HG02763 (cell line): ENCODE results near the gene FAM136A.
"Not testable (repeated sequence)": the region's sequence is repeated elsewhere in the genome, so short reads cannot be mapped to it uniquely, and the experiment has no call there.

Experiments used
- ATAC-seq: cut with Tn5 transposase; IDR thresholded peaks from one replicate; pipeline ENCODE4 v1.9.1; 2021; ENCODE audit warnings: mild to moderate bottlenecking, moderate library complexity; ENCODE audit not compliant: unreplicated experiment

The FAM136A gene

GRCh38 chr2:70301344-70302194 is at the start of gene FAM136A:
Gene FAM136A, minus strand, starts transcription at chr2:70302067. Its CDS starts 56 bp downstream, at chr2:70302011.
- ATAC-seq: peak; percentile 82

GRCh38 chr2:70349921-70350685 is 48.2 kb upstream of the FAM136A start:
- no peak for ATAC-seq

DNA sequence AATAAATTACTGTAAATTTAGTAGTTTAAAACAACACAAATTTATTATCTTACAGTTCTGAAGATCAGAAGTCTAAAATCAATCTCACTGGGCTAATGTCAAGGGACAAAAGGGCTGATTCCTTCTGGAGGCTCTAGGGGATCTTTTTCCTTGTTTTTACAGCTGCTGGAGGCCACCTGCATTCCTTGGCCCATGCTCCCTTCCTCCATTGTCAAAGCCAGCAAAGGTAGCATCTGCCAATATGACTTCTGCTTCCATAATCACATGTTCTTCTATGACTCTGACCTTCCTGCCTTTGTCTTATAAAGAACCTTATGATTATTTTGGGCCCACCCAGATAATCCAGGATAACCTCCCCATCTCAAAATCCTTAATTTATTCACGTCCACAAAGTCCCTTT is 46.0 kb upstream of the FAM136A start:
- no peak for ATAC-seq

DNA sequence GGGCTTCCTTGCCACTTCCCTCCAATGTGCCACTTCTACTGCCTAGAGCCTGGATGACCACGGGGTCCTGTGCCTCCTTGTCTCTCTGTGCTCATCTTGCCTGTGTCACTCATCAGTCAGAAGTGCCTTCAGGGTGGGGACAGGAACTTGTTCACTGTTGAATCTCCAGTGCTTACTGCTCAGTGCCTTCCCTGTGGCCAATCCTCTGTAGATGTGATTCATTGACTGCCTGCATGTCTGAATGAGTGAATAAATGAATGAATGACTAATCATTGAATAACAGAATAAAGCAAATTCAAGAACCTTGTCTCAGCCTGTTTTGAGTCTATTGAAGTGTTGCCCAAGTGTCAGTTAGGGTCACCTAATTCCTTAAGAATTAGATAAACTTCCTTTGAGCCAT is 42.3 kb upstream of the FAM136A start:
- ATAC-seq: no peak

DNA sequence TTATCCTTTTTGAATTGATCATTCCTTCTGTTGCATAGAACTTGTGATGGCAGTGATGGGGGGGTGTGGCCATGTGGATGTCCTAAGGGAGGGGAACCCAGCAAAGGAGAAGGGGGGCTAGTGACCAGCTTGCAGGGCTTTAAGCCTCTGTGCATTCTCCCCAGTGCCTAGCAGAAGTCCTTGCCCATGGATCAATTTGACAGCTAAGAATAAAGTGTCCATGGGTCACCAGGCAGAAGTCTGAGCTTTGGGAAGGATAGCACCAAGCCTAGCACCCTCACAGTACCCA is 39.6 kb upstream of the FAM136A start:
- no peak for ATAC-seq

DNA sequence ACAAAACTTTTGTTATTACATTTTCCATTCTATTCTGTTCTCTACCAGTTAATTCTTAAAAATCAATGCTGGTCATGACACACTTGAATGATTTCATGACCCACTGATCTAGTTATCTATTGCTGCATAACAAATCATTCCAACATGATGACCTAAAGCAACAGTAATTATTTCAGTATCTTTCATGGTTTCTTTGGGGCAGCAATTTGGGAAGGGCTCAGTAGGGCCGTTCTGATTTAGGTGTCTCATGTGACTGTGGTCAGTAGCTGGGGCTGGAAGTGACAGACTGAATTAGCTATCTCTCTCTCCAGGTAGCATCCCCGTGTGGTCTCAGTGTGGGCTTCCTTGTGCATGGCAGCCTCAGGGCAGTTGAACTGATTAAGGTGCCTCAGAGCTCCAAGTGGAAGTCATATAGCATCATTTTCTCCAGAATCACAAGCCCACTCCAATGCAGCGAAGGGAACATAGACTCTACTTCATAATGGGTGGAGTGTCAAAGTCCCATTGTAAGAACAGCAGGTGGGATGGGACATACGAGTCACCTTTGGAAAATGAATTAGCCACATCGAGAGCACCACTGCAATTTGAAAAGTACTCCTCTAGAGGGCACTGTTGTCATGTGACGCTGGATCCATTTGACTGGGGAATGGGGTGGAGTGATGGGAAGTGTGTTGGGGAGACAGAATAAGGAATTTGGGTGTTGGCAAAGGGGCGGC is 39.1 kb upstream of the FAM136A start:
- no peak for ATAC-seq

GRCh38 chr2:70340075-70340474 is 38.2 kb upstream of the FAM136A start:
- no peak for ATAC-seq

DNA sequence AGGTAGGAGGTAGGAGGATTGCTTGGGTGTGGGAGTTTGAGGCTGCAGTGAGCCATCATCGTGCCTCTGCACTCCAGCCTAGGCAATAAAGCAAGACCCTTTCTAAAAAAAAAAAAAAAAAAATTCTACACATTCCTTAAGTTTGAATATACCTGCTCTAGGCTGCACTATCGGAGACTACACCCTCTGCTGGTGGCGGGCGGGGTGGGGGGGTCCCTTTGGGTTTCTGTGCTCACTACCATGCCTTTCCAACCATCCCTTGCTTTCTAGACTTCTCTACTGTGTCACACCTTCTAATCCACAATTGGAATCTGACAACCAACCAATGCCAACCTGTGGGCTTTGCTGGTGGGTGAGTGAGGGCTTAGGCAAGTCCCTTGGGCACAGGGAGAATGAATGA is 34.7 kb upstream of the FAM136A start:
- no peak for ATAC-seq

DNA sequence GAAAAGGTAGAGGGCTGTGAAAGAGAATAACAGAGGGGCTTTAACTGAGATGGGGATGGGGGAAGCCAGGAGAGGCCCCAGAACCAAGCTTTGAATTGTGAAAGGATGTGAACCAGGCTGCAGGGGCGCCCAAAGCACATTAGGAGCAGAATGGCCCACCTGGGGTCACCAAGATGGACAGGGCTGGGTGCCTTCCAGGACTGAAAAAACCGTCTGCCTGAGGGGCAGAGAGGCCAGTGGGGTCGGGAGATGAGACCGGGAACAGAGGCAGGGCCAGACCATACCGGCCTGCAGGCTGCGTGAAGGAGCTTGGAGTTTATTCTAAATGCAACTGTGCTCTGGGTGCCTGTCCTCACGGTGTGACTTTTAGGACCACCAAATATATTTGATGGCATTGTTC is 29.1 kb upstream of the FAM136A start:
- no peak for ATAC-seq

DNA sequence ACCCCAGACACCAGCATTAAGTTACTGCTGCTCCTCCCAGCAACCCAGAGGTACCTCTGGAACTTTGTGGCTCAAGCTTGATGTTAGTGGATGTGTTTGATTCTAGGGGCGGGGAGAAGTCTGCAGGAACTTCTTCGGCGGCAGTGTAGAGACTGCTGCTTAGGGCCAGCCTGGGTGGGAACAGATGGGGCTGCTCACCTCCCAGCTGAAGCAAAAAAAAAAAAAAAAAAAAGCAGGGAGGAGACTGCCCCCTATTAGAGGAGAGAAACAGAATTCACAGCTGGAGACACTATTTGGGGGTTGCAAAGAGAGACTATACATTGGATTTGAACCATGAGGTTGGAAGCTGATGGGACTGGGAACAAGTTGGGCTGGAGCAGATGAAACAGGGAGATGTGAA is 28.6 kb upstream of the FAM136A start:
- ATAC-seq: no peak

GRCh38 chr2:70328921-70329561 is 27.2 kb upstream of the FAM136A start:
- no peak for ATAC-seq

DNA sequence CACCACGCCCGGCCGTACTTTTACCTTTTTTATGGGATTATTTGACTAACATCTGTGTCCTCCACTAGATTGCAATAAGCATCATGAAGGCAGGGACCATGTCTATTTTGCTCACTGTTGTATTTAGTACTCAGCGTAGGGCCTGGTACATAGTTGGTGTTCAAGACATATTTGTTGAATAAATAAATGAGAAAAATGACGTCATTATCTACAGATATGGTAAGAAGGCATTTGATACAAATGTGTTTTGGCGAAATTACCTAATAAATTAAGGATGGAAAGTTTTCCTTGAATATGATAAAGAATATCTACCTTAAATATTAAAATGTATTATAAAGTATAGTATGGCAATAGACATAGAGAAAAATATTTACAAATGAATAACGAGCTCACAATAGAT is 24.0 kb upstream of the FAM136A start:
- no peak for ATAC-seq

GRCh38 chr2:70322518-70322917 is 20.7 kb upstream of the FAM136A start:
- no peak for ATAC-seq

DNA sequence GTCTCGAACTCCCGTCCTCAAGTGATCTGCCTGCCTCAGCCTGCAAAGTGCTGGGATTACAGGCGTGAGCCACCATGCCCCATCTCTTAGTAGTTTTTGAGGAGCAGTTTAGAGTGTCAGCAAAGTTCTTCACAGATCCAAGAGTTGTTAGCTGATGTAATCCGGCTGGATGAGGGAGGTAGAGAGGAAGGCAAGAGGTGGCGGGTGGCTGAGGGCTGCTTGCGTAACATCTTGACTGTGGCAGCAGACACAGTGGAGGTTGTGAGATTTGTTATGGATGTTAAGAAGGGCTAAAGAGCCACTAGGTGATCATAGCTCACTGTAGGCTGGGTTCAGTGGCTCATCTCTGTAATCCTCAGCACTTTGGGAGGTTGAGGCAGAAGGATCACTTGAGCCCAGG is 19.5 kb upstream of the FAM136A start:
- ATAC-seq: no peak

GRCh38 chr2:70314640-70315039 is 12.8 kb upstream of the FAM136A start:
- ATAC-seq: no peak

DNA sequence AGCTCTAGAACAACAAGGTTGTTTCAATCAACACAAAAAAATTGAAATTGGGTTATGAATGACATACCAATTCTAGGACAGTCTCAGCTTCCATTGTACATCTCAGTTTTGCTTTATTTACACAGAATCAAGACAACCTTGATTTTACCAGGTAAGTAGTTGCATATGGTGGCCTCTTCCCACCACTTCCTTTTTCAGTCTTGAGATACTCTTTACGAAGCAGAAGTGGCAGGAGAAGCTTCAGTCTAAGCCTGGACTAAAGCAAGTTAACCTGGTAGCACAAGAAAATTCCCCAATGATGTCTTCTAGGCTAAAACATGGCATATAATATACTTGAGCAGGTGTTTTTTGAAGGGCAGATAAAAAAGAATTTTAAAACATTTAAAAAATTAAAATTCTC is 10.7 kb upstream of the FAM136A start:
- ATAC-seq: no peak

DNA sequence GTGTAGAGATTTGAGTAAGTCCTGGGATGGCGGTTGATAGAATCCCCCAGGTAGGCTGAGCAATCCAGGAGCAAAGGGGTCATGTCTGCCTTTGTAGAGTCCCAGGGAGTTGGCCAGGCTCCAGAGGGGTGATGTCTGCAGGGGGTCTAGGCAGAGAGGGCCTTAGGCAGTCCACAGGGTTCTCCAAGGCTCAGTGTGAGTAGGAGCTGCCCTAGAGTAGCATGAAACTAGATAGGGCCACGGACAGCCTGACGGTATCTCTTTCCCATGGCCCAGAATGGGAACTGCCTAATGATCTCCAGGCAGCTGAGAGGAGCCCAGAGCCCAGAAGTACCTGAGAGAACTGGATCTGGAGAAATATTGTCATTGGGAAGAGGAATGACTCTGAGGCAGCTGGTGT is 9.0 kb upstream of the FAM136A start:
- no peak for ATAC-seq

DNA sequence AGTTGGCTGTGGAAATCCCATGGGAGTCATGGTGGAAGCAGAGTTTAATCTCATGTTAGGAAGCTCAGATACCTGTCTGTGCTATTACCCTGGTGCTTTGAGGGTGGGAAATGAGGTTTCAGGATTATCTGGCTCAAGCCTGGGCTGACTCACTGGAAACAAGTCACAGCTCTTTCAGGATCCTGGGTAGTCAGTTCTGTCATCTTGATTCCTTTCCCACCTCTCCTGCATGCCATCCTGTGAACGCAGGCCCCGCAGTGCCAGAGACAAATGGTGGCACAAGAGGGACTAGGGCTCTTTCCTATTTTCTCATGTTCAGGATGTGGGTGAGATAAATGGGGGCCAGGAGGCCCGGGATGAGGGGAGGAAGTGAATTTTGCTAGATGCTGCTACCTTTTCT is 3.7 kb upstream of the FAM136A start:
- no peak for ATAC-seq

DNA sequence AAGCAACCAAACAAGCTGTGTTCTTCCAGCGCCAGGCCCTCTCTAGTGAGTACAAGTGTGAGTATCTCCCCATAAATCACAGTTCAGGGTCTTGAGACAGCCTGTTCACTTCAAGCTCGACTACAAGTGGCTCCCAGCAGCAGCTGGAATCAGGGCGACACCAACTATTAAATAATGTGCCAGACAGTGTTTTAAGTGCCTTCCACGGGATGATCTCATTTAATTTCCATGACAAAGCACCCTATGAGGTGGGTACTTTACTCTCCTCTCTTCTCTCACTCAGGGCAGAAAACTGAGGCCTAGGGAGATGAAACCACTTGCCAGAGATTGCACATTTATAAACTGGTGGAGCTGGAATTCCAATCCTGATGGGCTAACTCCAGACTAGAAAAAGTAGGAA is 2.6 kb upstream of the FAM136A start:
- ATAC-seq: no peak

- no peak for ATAC-seq
Observed at GRCh38 chr2:70303186-70303585, 1.3 kb upstream of the FAM136A start.

DNA sequence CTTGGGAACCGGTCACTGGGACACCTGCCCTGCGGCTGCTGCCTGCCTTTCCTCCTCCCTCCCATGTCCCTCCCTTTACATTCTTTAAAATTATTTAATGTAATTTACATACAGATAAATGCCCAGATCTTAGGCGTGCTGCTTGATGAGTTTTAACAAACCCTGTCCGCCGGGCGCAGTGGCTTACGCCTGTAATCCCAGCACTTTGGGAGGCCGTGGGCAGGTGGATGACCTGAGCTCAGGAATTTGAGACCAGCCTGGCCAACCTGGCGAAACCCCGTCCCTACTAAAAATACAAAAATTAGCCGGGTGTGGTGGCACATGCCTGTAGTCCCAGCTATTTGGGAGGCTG is 304 bp upstream of the FAM136A start:
- not testable (repeated sequence) for ATAC-seq
